GM20000 (cell line): ENCODE results near the gene DTNB.

Experiments used
- DNase-seq: peaks from one replicate; pipeline ENCODE4 v3.0.0; 2012; ENCODE audit warnings: low spot score
- TF ChIP-seq, protein P1 (sequence below): IDR thresholded peaks from 2 replicates; pipeline ENCODE4 v1.5.1; 2012; ENCODE audit warnings: mild to moderate bottlenecking, control low read depth; ENCODE audit errors: extremely low read depth, missing control alignments

The DTNB gene

DNA sequence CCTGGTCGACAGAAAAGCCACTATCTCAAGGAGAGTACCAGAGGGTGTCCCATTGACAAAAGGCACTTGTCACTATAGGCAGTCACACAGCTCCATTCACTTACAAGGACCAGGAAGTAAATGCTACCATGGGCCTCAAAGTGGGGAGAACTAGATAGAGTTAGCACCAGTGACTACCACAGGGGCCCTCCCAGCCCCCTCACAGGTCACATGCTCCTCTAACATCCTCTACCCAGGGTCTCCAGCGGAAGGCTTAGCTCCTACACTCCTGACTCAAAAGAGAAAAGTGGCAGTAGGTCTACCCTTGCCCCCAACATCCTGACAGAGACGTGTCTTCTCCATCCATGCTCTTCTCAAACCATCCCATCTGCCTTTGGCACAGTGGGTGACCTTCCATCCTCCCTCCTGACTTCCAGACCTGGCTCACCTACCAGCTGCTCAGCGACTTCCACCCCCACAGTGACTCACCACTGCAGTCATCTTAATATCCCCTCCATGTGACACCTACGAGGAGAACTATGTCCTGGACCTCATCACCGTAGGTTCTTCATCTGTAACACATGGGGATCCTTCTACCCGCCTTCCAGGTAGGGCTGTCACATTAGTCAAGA is 326.1 kb downstream of the DTNB start:
- TF ChIP-seq, protein P1, sequence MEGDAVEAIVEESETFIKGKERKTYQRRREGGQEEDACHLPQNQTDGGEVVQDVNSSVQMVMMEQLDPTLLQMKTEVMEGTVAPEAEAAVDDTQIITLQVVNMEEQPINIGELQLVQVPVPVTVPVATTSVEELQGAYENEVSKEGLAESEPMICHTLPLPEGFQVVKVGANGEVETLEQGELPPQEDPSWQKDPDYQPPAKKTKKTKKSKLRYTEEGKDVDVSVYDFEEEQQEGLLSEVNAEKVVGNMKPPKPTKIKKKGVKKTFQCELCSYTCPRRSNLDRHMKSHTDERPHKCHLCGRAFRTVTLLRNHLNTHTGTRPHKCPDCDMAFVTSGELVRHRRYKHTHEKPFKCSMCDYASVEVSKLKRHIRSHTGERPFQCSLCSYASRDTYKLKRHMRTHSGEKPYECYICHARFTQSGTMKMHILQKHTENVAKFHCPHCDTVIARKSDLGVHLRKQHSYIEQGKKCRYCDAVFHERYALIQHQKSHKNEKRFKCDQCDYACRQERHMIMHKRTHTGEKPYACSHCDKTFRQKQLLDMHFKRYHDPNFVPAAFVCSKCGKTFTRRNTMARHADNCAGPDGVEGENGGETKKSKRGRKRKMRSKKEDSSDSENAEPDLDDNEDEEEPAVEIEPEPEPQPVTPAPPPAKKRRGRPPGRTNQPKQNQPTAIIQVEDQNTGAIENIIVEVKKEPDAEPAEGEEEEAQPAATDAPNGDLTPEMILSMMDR: no peak
- no peak for DNase-seq

DNA sequence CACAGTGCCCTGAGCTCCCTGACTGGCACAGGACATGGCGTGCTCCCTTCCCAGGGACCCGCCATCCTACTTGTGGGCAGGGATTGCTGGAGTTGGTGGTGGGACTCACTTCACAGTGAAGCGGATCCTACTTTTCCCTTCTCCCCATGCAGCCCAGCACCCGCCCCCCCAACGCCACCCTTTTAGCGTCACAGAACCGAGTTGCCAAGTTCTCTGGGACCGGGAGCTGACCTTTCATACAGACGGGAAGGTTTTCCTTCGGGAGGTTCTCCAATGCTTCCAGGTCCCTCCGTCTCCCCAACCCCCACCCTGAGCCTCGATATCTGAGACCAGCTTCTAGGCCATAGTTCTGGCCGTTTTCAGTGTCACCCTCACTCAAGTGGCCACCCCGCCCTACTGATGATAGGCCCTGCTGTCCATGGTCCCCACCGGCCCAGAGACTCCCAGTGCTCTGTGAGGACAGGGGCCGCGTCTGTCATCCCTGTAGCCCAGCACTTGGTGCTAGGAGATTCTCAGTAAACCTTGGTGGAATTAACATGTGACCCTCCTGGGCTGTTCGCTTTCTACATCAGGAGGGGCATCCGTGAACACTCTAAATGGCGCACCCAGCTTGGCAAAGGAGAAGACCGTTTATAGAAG is 330.1 kb downstream of the DTNB start:
- TF ChIP-seq, protein P1: no peak
- DNase-seq: no peak

DNA sequence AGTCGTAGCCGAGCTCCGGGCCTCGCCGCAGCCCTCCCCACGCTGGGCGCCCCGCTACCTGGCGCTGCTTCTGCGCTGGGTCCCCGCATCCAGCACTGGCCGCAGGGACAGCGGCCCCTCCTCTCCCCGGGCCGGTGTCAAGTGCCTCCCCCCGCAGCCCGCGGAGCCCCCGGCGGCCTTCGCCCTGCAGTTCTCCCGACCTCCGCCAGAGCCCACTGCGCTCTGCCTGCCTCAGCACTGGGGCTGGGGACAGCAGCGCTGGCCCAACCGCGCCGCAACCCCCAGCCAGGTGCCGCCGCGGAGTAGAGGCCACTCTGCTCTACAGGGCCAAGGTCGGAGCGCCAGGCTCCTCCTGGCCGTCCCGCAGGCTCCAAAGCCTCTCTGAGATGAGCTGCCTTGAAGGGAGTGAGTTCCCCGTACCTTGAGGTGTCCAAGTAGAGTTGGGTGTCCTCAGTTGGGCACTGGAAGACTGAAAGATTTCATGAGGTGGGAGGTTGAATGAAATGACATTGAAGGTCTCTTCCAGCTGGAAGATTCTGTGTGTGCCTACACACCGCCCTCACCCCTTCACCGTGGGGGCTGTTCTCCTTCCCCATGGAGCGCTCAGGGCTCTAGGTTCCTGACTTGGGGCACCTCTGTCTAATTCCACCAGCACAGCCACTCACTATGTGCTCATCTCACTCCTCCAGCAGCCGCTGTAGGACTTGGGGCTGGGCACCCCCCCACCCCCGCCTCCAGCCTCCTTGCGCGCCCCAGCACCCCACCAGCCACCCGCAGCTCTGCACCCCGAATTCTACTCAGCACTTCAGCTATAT is 330.8 kb downstream of the DTNB start:
- TF ChIP-seq, protein P1: peak; percentile 96
- DNase-seq: peak; percentile 95

DNA sequence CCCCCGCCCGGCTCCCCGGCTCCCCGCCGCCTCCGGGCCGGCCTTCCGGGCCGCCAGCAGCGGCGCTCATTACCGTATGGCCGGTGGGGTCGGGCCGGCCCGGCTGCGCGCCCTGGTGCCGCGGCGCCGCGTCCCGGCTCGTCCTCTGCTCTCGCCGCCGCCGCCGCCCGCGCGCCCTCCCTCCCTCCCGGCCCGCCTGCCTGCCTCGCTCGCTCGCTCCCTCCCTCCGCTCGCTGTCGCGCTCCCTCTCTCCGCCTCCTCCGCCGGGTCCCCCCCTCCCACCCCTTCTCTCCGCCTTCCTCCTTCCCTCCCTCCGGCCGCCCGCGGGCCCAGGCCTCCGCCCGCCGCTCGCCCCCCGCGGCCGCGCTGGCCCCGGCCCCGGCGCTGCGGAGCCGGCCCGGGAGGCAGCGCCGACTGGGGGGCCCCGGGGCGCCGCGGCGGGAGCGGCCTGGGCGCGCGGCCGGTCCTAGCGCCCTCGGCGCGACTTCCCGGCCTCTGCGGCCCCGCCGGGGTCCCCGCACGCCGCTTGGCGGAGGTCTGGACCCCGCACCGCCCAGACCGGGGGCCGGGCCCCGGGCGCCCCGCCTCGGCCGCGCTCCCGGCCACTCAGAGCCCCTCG is 331.5 kb downstream of the DTNB start, which contains the start of gene DNMT3A:
TSS of gene DNMT3A (minus strand) at position 173 of the 619 bp plus-strand sequence. CDS start 27,941 bp downstream, outside the sequence.
- TF ChIP-seq, protein P1: no peak
- peak; percentile 89 for DNase-seq

DNA sequence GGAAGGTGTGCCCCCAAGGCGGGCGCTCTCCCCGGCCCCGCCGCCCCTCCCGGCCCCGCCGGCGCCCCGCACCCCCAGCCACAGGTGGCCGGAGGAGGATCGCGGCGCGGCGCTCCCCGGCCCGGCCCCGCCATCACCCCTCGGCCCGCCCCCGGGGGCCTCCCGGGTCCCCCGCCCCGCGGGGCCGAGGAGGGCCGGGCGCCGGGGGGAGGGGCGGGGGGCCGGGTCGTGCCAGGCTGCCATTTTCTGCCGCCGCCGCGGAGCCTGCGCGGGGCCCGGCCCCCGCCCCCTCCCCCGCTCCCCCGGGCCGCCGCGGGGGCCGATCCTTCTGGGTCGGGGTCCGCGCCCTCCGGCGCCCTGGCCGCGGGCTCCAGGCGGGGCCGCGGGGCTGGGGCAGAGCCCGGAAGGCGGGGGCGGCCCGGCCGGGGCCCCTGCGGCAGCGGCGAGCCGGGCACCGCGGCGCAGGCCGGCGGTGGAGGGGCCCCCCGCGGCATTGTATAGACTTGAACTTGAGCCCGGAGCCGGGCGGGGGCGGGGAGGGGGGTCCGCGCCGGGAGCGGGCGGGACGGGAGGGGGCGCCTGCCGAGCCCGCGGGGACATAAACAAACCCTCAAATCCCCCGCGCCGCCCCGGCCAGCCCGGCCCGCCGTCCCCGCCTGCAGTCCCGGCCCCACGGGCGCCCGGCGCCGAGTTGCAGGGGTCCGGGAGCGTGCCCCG is 332.2 kb downstream of the DTNB start:
- peak; percentile 90 for DNase-seq
- TF ChIP-seq, protein P1: no peak

DNA sequence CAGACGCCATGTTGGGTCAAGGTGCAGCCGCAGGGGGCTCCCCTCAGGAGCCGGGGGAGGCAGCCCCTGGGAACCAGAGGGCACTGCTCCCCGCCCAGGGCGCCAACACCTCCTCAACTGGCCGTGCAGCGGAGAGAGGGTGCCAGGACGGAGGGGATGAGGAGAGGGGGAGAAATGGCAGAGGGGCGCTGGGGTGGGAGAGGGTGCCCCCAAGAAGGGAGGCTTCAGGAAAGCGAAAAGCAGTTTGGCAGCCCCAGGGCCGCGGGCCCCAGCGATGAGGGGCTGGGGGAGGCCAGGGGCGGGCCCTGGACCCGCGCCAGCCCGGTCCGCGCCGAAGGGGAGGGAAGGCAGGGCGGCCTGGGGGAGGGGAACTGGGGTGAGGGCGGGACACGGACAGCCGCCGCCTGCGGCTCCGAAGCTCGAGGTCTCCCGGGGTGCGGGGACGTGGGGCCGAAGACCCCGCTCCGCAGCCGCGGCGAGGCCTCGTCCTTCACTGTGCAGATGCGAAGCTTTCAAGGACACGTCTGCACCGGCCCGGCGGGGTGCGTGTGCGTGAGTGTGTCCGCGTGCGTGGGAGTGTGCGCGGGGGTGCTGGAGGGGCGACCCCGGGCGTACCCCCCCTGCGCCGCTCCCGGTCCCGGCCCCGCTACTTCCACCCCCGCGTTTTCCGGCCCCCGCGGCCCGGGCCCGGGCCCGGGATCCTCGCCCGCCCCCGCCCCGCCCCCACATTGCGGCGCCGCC is 333.0 kb downstream of the DTNB start:
- TF ChIP-seq, protein P1: no peak
- peak; percentile 62 for DNase-seq
